GM18526 (cell line): ENCODE data around the gene ZFHX2.

Experiments used
- POLR2A ChIP-seq: IDR thresholded peaks from 3 replicates; pipeline ENCODE4 v1.6.1; 2011; ENCODE audit not compliant: insufficient read length; ENCODE audit errors: extremely low read depth

Gene ZFHX2

DNA sequence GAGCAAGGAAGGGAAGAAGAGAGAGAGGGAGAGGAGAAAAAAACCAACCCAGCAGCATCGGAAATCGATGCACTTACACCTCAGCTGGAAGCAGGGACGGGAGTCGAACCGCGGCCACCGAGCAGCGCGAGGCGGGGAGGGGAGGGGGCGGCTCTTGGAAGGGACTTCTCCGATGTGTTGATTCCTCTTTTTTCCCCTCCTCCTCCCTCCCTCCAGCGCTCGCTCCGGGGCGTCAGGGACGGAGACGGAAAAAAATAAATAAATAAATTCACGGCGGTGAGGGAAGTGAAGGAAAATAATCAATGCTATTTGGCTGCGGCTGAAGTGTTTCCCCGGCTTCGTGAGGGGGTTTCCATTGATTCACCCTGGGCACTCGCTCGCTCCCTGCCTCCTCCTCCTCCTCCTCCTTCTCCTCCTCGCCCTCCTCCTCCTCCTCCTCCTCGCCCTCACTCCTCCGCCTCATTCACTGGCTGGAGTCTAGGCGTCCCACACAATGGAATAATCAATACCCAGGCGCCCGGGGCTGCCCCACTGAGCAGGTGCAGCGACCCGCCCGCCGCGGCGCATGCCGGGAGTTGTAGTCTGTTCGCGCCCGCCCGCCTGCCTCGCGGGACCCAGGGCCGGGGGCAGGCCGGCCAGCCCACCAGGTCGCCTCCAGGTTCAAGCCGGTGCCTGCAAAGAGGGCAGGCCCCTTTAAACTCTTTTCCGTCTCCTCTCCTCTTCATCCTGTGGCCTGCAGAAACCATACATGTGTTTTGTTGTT, at the start of gene ZFHX2:
ZFHX2 (minus strand) TSS at position 500 of the 763 bp plus-strand sequence. CDS start 16,440 bp downstream, outside the sequence.
- peak; percentile 54 for TF ChIP-seq POLR2A

- no peak for TF ChIP-seq POLR2A
These were observed 49.2 kb upstream of the ZFHX2 start for GRCh38 chr14:23600806-23601205.

- TF ChIP-seq POLR2A = no peak
These were observed 48.8 kb upstream of the ZFHX2 start for GRCh38 chr14:23600322-23600707.

DNA sequence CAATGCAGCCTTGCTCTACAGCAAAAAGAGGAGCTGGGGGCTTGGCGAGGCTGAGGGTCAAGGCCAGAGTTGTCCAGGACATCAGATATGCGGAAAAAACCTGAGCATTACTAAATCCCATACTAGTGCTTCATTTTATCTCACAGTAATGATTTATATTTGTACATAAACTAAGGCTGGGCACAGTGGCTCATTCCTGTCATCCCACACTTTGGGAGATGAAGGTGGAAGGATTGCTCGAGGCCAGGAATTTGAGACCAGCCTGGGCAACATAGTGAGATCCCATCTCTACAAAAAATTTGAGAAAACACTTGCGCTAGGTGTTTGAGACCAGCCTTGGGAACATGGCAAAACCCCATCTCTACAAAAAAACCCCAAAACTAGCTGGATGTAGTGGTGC, 38.6 kb upstream of the ZFHX2 start:
- TF ChIP-seq POLR2A = no peak

DNA sequence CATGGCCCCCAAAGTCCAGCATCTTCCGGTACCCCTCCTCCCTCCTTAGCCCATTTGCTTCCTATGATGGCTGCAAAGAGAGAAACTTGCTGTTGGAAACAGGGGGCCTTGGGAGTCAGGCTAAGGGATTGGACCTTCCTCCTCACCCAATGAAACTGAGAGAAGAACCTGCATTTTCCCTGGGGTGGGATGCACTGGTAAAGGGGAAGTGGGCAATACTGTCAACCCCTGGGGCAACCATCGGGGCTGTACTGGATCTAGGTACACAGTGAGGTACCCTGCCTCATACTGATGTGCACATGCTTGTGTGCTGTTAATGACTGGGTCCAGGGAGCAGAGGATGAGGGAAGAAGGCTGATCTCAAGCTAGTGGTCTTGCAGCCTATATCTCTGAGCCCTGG, 38.0 kb upstream of the ZFHX2 start:
- TF ChIP-seq POLR2A = no peak

DNA sequence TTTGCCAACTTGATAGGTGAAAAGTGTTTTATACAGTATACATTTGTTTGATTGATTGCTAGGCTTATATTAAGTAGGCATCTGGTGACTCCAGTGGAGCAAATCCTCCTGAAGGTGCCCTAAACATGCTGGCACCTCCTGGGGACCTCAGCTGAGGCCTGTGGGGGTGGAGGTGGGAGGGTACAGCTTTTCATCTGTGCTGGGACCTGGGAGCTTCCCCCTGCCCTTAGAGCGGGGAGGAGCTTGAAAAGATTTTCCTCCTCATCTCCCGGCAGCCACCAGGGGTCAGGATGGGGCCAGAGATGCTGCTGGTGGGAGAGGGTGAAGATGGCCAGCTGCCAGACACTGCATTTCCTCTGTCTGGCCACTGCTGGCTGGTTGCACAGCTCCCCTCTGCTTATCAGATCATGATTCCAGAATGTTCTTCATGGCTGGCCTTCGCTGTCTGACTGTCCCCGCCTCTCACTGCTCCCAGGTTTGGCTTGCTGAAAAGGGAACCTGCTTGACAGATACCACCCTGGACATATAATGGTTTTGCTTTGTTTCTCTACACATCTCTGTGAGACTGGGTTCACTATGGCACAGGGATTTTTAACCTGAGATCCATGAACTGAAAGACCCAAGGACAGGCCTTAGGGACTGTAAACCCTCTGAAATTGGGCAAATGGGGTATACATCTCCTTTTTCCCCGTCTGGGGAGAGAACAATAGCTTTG, 37.5 kb upstream of the ZFHX2 start:
- no peak for TF ChIP-seq POLR2A

- TF ChIP-seq POLR2A = no peak
These were observed 31.6 kb upstream of the ZFHX2 start for GRCh38 chr14:23582906-23583760.

DNA sequence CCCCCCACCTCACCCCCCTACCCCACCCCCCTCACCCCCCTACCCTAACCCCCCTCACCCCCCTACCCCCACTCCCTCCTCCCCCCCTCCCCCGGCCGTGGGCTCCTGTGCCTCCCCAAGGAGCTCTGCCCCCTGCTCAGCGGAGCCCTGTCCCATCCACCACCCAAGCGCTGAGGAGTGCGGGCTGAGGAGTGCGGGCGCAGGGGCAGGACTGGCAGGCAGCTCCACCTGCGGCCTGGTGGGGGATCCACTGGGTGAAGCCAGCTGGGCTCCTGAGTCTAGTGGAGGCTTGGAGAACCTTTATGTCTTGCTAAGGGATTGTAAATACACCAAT, 29.4 kb upstream of the ZFHX2 start:
- TF ChIP-seq POLR2A = no peak

- TF ChIP-seq POLR2A = no peak
These were observed 28.8 kb upstream of the ZFHX2 start for GRCh38 chr14:23580152-23580926.

GRCh38 chr14:23579739-23580138, 28.2 kb upstream of the ZFHX2 start:
- TF ChIP-seq POLR2A = no peak

- TF ChIP-seq POLR2A = no peak
These were observed 27.7 kb upstream of the ZFHX2 start for GRCh38 chr14:23579311-23579630.

DNA sequence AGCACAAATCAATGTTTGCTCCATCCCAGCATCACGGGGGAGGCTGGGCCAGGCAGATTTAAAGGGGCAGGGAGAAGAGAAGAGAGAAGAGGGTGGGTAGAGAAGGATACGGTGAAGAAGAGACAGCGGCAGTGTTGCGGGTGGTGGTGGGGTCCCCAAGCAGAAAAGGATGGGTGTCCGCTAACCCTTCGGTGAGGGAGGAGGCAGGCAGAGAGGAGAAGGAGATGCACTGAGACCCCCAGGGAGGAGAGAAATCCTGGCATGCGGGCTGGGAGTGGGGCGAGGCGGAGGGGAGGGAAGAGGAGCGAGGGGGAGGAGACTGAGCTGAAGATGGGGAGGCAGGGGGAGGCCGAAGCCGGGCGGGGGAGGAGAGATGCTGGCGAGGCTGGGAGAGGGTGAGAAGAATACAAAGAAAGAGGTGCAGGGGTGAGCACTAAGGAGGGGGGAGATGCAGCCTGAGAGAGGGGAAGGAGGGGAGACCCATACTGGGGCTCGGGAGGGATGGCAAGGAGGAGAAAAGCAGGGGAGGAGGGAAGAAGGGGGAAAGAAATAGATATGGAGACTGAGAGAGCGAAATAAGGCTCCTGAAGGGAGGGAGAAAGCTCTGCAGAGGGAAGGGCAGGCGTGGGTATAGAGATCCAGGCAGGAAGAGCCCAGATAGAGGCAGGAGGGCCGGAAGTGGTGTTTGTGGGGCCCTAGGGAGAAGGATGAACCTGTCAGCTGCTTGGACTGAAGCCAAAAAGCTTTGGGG, 27.2 kb upstream of the ZFHX2 start, which contains the start of gene JPH4:
JPH4 (minus strand) TSS at position 231 of the 751 bp plus-strand sequence. CDS start 1,337 bp downstream, outside the sequence.
- TF ChIP-seq POLR2A = no peak

DNA sequence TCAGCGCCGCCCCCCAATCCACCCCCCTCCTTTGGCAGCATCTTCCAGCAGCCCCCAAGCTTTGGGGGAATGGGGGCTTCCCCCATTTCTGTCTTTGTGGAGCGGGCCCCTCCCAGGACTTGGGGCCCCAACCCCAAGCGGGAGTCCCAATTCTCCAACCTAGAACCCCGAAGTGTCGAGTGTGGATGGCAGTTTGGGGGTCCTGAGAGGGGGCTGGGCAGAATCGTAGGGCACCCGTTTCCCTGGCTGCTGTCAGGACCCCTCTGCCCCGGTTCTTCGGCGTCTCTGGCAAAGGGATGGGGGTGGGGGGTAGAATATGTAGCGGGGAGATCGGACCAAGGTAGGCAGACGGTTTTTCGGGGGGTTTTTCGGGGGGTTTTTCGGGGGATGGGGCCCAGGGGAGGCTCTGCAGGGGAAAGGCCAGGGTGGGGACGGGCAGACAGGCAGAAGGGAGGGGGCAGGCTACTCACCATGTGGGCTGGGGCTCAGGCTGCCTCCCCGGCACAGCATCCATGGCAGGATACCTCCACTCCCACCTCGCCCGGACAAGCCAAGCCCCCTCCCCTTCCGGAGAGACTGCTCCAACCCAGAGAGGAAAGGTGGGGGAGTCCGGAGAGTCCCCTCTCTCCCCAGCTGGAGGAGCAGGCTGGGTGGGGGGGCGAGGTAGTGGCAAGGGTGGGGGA, 26.3 kb upstream of the ZFHX2 start:
- no peak for TF ChIP-seq POLR2A
